ENCODE measurements around the gene GJA4.

GJA4 gene

DNA sequence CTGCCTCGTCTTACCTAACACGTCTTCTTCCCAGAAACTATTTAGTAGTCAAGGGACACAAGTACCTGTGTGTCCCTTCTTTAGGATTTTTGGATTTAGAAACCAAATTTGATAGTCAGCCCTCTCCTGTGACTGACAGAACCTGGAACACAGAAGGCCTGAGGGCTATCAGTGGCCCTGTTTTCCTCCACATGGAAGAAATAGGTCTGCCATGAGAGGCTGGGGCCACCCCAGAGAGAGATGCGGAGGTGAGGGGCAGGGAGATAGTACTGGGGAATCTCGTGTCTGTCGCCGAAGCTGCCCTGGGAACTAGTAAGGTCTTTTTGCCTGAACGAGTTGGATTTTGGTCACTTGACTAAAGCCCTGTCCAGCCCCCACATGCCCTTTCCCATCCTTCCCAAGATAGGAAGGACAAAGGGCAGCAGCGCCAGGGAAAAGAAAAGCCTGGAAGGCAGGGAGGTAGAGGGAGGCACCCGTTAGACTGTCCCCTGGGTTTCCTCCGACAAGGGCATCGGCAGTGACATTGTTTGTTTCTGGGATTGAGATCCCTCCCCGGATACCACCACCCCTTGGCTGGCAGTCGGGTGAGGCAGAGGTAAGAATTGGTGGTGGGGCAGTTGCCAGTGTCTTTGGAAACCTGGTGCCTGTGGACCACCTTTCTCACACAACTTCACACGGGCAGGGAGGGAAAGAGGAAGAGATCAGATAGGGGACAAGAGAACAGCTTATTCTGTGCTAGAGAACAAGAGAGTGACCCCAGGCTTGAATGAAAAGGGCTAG lies 46.9 kb downstream of the GJA4 start:
- DNase-seq (ENCODE audit: low read depth) = no peak

- DNase-seq (ENCODE audit: low read depth) = no peak
These were observed 47.6 kb downstream of the GJA4 start for GRCh38 chr1:34840426-34840825.

GRCh38 chr1:34842073-34842472 lies 49.3 kb downstream of the GJA4 start:
- no peak for DNase-seq (ENCODE audit: low read depth)

DNA sequence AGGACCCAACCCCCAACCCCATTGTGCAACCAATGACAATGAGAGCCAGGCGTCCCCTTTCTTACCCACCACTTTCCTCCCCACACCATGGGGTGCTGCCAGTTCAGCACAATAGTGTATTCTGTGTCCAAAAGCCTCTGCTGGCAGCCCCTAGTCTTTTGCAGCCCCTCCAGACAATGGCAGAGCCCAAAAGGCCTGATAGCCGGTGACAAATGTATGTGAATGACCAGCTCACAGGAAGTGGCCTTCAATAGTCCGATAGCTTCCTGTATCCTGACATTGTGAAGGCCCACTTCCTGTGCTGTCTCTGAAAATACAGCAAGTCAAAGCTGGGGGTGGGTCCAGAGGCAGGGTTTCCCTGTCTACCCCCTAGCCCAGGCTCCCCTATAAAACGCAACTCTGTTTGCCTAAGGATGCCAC lies 50.2 kb downstream of the GJA4 start:
- DNase-seq (ENCODE audit: low read depth) = no peak

DNA sequence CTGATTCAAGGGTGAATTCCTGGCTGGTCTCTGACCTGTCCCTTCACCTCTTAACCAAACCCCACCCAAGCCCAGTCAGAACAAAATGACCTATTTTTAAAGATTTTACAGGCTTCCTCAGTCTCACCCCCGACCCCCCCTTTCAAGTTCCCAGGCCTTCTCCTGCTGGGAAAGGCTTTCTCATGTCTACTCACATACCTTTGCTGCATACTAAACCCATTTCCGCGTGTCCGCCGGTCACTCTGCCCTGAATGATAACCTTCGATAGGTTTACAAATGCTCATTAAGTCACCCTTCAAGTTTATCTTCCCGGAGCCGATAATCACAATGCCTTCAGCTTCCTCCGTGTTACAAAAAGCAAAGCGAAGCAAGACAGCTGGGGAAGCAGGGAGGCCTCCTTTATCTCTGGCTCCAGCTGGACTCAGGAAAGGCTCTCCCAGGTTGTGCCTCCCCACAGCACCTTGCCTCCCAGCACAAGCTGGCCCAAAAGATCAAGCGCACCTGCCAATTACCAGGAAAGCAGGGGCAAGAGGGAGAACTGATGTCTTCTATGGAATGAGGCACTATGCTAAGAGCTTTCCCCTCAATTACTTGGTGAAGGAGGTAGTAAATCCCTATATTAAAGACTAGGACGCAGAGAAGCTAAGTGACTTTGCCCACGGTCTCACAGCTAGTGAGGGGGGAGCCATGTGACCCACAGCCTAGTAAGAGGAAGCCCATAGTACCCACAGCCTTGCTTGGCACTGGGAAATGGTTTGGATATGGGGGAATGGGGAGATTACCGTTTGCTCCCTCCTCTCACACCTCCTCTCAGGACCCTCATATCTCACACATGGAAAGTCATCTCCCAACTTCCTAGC lies 50.8 kb downstream of the GJA4 start:
- DNase-seq (ENCODE audit: low read depth) = no peak

- DNase-seq (ENCODE audit: low read depth) = no peak
These were observed 51.4 kb downstream of the GJA4 start for GRCh38 chr1:34844252-34844634.

Measured in stimulated activated CD8-positive, alpha-beta memory T cell treated with anti-CD3 and anti-CD28 coated beads, Interleukin-12 subunit alpha, Interleukin-12 subunit beta, amount 100 ng/mL, for 1 hour (primary cell).